ENCODE measurements around the gene UFSP1.
"Not testable (repeated sequence)": the region's sequence is repeated elsewhere in the genome, so short reads cannot be mapped to it uniquely, and the experiment has no call there.

UFSP1 gene

DNA sequence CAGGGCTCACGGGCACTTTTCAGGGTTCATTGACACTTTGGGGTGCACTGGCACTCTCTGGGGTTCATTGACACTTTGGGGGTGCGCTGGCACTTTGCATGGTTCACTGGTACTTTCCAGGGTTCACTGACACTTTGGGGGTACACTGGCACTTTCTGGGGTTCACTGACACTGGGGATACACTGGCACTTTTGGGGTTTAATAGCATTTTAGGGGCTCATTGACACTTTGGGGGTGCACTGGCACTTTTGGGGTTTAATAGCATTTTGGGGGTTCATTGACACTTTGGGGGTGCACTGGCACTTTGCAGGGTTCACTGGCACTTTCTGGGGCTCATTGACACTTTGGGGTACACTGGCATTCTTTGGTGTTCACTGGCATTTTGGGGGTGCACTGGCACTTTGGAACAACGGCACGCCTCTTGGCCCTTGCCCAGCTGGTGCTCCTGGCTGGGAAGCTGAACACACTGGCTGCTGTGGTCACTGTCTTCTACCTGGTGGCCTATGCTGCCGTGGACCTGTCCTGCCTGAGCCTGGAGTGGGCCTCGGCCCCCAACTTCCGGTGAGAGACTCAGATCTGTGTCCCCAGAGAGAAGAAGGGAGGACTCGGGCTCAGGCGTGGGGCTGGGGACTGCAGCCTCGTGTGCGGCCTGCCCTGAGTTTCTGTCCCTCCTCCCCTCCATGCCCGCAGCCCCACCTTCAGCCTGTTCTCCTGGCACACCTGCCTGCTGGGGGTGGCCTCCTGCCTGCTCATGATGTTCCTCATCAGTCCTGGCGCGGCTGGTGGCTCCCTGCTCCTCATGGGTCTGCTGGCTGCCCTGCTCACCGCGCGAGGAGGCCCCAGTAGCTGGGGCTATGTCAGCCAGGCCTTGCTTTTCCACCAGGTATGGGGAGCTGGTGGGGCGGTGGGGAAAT is 28.6 kb downstream of the UFSP1 start:
- no peak for DNase-seq (ENCODE audit: low read depth in 2 of 2)

DNA sequence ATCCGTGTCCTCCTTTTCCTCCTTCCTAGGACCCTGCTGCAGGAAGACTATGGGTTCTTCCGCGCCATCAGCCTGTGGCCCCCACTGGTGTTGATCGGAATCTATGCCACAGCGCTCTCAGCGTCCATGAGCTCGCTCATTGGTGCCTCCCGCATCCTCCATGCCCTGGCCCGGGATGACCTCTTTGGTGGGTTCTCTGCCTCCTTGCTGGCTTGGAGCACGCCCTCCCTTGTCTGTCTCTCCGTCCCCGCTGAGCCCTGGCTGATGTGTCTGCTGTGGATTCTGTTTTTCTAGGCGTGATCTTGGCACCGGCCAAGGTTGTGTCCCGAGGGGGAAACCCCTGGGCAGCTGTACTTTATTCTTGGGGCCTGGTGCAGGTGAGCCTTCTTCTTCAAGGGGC is 29.7 kb downstream of the UFSP1 start:
- no peak for DNase-seq (ENCODE audit: low read depth in 2 of 2)

DNA sequence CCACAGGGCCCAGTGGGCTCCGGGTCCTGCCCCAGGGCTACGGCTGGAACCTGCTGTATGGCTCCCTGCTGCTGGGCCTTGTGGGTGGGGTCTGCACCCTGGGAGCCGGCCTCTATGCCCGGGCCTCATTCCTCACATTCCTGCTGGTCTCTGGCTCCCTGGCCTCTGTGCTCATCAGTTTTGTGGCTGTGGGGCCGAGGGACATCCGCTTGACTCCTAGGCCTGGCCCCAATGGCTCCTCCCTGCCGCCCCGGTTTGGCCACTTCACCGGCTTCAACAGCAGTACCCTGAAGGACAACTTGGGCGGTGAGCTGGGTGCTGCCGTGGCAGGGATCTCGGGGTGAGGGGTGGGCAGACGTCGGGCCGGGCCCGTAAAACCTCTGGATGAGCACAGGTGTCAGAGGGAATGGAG is 32.6 kb downstream of the UFSP1 start:
- no peak for DNase-seq (ENCODE audit: low read depth in 2 of 2)

DNA sequence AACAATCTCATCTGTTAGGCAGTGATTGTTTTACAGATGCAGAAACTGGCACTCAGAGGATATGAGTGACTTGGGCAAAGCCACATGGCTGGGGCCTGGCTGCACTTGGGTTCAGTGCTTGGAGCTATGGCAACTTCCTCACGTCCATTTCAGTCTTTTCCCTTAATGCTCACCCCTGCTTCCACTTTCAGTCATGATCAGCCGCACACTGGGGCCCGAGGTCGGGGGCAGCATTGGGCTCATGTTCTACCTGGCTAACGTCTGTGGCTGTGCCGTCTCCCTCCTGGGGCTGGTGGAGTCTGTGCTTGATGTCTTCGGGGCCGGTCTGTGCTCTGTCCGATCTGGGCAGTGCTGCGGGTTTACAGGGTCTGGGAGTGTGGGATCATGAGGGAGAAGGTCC is 34.0 kb downstream of the UFSP1 start:
- DNase-seq (ENCODE audit: low read depth in 2 of 2): no peak

DNA sequence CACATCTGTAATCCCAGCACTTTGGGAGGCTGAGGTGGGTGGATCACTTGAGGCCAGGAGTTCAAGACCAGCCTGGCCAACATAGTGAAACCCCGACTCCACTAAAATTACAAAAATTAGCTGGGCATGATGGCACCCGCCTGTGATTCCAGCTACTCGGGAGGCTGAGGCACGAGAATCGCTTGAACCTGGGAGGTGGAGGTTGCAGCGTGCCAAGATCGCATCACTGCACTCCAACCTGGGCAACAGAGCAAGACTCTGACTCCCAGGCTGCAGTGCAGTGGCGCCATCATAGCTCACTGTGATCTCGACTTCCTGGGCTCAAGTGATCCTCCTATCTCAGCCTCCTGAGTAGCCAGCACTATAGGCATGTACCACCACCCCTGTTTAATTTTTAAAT is 34.6 kb downstream of the UFSP1 start:
- DNase-seq (ENCODE audit: low read depth in 2 of 2): not testable (repeated sequence)

DNA sequence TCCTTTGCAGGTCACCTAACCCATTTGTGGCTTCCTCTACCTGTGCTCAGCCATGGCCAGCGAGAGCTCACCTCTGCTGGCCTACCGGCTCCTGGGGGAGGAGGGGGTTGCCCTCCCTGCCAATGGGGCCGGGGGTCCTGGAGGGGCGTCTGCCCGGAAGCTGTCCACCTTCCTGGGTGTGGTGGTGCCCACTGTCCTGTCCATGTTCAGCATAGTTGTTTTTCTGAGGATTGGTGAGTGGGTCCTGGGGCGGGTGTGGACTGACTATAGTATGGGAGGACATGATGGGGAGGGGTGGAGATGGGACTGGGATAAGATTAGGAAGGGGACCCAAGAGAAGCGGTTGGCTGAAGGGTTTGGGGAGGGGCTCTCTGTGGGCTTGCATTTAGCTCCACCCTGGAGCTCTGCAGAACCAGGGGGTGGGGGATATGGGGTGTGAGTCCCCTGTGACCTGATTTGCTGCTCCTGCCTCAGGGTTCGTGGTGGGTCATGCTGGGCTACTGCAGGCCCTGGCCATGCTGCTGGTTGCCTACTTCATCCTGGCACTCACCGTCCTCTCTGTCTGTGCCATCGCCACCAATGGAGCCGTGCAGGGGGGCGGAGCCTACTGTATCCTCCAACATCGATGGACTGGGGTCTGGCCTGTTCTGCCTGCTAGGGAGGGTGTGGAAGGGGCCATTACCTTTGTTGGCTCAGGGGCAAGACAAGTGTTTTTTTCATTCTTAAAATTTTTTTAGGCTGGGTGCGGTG is 35.2 kb downstream of the UFSP1 start:
- DNase-seq (ENCODE audit: low read depth in 2 of 2): no peak

DNA sequence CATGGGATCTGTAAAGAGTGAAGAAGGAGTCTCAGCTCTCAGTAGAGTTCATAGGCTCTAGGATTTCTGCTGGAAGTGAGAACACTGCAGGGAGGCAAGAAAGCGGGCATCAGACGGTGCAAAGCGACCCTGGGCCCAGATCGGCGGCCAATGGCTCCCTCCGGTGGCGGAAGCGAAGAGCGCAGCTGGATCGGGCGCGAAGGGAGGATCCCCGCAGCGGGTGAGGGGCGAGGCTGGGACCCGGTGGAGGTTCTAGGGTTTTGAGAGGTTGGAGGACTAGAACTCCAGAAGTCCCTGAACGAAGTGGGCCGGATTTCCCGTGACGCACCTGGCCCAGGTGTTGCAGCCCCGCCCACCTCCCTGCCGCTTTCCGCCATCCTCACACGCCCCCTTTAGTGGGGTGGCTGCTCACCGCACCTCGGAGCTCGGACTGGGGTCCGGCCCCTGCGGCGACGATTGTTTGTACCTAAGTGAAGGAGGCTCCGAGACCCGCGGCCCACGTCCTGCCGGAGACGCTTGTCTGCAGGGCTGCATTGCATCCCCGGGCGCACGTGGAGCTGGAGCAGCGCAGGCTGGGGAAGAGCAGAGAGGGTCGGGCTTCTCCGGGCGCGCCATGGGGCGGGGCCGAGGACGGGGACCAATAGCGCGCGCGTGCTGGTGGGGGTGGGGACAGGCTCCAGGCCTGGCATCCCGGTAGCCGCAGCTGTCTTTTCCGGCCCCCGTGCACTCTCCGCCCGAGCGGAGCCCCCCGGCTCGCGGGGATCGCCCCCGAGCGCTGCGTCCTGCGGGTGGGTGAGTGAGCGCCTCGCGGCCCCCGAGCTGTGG is 37.3 kb downstream of the UFSP1 start, which contains the start of gene SLC12A9:
TSS of gene SLC12A9 (plus strand) at position 666 of the 825 bp plus-strand sequence. CDS start 1,485 bp downstream, outside the sequence.
- peak; percentile 64 to 72 for DNase-seq (ENCODE audit: low read depth in 2 of 2)

DNA sequence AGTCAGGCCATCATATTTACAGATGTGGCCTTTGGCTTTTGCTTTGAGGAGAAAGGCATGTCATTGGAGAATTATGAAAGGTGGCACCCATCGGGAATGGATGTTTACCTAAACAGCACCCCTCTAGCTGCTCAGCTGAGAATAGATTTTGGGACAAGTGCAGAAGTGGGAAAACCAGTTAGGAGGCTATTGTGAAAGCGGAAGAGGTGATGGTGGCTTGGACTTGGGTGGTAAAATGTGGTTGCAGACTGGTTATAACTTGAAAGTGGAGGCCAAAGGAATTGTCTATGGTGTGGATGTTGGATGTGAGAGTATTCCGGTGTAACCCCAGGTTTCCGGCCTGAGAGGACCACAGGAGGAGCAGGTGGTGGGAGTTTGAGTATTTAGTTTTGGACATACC is 42.2 kb downstream of the UFSP1 start:
- DNase-seq (ENCODE audit: low read depth in 2 of 2): no peak

DNA sequence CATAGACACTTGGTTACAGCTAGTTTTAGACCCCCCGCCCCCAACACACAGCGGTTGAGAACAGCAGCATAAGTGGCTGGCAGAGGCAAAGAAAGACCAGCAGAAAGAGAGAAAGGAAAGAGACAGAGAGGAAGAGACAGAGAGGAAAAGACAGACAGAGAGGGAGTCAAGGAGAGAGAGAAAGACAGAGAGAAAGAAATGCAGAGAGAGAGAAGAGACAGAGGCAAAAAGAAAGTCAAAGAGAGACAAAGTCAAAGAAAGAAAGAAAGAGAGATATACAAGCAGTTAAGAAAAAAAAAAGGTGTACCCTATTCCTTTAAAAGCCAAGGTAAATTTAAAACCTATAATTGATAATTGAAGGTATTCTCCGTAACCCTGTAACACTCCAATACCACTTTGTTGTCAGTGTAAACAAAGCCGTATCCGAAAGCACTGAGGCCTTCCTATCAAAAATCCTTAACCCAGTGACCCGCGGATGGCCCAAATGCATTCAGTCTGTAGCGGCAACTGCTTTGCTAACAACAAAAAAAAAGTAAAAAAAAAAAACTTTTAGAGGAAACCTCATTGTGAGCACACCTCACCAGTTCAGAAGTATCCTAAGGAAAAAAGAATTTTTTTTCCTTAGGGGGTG is 48.9 kb downstream of the UFSP1 start:
- DNase-seq (ENCODE audit: low read depth in 2 of 2): no peak

DNA sequence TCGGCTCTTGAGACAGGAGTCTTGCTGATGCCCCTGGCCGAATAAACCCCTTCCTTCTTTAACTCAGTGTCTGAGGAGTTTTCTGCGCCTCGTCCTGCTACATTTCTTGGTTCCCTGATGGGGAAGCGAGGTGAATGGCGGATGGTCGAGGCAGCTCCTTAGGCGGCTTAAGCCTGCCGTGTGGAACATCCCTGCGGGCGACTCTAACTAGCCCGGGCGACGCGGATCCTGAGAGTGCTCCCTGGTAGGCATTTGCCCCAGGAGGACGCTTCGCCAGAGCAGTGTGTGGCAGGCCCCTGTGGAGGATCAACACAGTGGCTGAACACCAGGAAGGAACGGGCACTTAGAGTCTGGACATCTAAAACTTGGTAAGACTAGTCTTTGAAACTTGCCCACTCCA is 50.2 kb downstream of the UFSP1 start:
- no peak for DNase-seq (ENCODE audit: low read depth in 2 of 2)
